Psoas muscle (tissue), 8 donors: Measurements from ENCODE around the gene ERBB2. TPM values are rescaled to one million over a fixed set of nuclear protein-coding genes. Genes with fewer than 3 reads are reported as not detected.

Experiments used
- ATAC-seq, 4 donors: fragments of 200-7000 bp; cut with Tn5 transposase; one replicate each; pipeline ENCODE4 v1.9.1; 2020; ENCODE audit warnings: moderate library complexity in 3 of 4, mild to moderate bottlenecking in 2 of 4
- DNase-seq, 2 donors: peaks; one replicate each; pipeline ENCODE4 v3.0.0-alpha.2; 2020
- H3K27ac ChIP-seq: fragments of 200-600 bp; one replicate; pipeline ENCODE4 v1.8.0; 2022
- H3K27me3 ChIP-seq, 3 donors: fragments of 200-600 bp in 1 of 3; one replicate each; pipeline versions ENCODE4 v1.6.1 to v1.8.0; 2013 to 2022; ENCODE audit warnings: low read length in 2 of 3, mild to moderate bottlenecking in 2 of 3, moderate library complexity in 1 of 3; ENCODE audit not compliant: insufficient read depth in 3 of 3
- H3K36me3 ChIP-seq, 2 donors: fragments of 200-600 bp in 1 of 2; one replicate each; pipeline versions ENCODE4 v1.6.1 to v1.8.0; 2013 to 2022; ENCODE audit warnings: low read depth in 1 of 2, mild to moderate bottlenecking in 1 of 2, moderate library complexity in 1 of 2; ENCODE audit not compliant: insufficient read depth in 1 of 2
- H3K4me1 ChIP-seq: fragments of 200-600 bp; one replicate; pipeline ENCODE4 v1.8.0; 2022
- H3K4me3 ChIP-seq: fragments of 200-600 bp; one replicate; pipeline ENCODE4 v1.8.0; 2022; ENCODE audit warnings: mild to moderate bottlenecking
- H3K9me3 ChIP-seq: fragments of 200-600 bp; one replicate; pipeline ENCODE4 v1.8.0; 2022
- CTCF ChIP-seq: fragments of 200-600 bp; IDR thresholded peaks from one replicate; pipeline ENCODE4 v1.8.0; 2022; ENCODE audit warnings: antibody characterized with exemption
- WGBS, 3 donors: extraction: QIAGEN DNeasy Blood & Tissue Kit; methylation state at CpG; one replicate each; pipeline versions ENCODE4 v1.1.6 to v1.1.7; 2013; 5-methylcytosine and 5-hydroxymethylcytosine counted together
- intact Hi-C, 2 donors: fragments of 100-400 bp; cut with DNase I; formaldehyde crosslinking; loops; one replicate each; pipeline versions ENCODE4 v1.11.0 to v1.14.2; 2022
- polyA plus RNA-seq, 3 donors: library from polyadenylated mRNA; stranded (reverse); fragments of 200-250 nt; gene quantifications; one replicate each; pipeline ENCODE4 v1.2.3, GENCODE V29; 2013
- total RNA-seq, 4 donors: library from RNA; stranded (reverse); fragmentation: NEBNext Ultra II Directional in 2 of 4; extraction: Animal tissue kit (Norgen Biotek cat#: 25700) in 2 of 4; gene quantifications; one replicate each; pipeline versions ENCODE4 v1.2.1 to v1.2.4, GENCODE V29; 2021 to 2023
- donor health status: healthy with polysubstance abuse.
- donor health status: DM: no; HTN: no; CAD: no; lungs with moderate emphysema.
- donor health status: Bipolar disorder and iron deficiency.
- donor health status: healthy.
- donor health status: DM: yes; HTN: yes; CAD: no.
- donor health status: DM: no; HTN: no; CAD: no.
- donor health status: DM: no; HTN: no; CAD: no.
- donor health status: DM: yes; HTN: yes; CAD: no.

ERBB2 gene
- total and polyA plus RNA-seq, 7 donors: 4.0 to 24.9 (median 20.4) TPM

GRCh38 chr17:39714234-39714633 is 14.4 kb downstream of the ERBB2 start:
- Histone ChIP-seq H3K27ac (no peak overlapping the region), H3K4me3 (no peak overlapping the region), H3K27me3 (no peaks in the 10 kb centered on the region), H3K4me1 (peaks cover 8% of the 10 kb centered on the region), H3K9me3 (no peaks in the 10 kb centered on the region), H3K36me3 (peaks cover 0 to 85% of the 10 kb centered on the region in 2 donors)
- intact Hi-C loops: no loop called here
- 92 to 95% (median 94%) methylated on average over 4 of the region's 4 CpGs for WGBS, 3 donors
- TF ChIP-seq CTCF: no peak
- no peak for DNase-seq
- ATAC-seq: no peak

- no peak for ATAC-seq
- no peak overlapping the region for H3K27ac ChIP-seq
Measured at GRCh38 chr17:39715375-39716072, 15.7 kb downstream of the ERBB2 start.

GRCh38 chr17:39716073-39716818 is 16.4 kb downstream of the ERBB2 start:
- 66 to 79% (median 73%) methylated on average over 15 of the region's 15 CpGs for whole genome bisulfite sequencing, 3 donors
- Histone ChIP-seq H3K4me3 (no peak overlapping the region), H3K27ac (peak overlapping the region; percentile 53), H3K36me3 (peaks cover 0 to 83% of the 10 kb centered on the region in 2 donors), H3K9me3 (no peaks in the 10 kb centered on the region), H3K27me3 (no peaks in the 10 kb centered on the region), H3K4me1 (peaks cover 8% of the 10 kb centered on the region)
- ATAC-seq (peak in 3 of 4 donors; percentile 56 to 67 (median 67)), DNase-seq (no peak)
- intact Hi-C loops: no loop called here
- TF ChIP-seq CTCF: no peak

More at GRCh38 chr17:39715375-39716072, 15.7 kb downstream of the ERBB2 start:
- Histone ChIP-seq H3K36me3 (peaks cover 0 to 85% of the 10 kb centered on the region in 2 donors), H3K4me3 (no peak overlapping the region), H3K27me3 (no peaks in the 10 kb centered on the region), H3K4me1 (peaks cover 8% of the 10 kb centered on the region), H3K9me3 (no peaks in the 10 kb centered on the region)
- no peak for TF ChIP-seq CTCF
- WGBS, 3 donors: 92 to 97% (median 95%) methylated on average over 18 of the region's 18 CpGs
- DNase-seq: no peak
- intact Hi-C loops: no loop called here

GRCh38 chr17:39716879-39717536 is 17.1 kb downstream of the ERBB2 start:
- ATAC-seq (peak; percentile 49 to 77 (median 66)), DNase-seq (no peak)
- Histone ChIP-seq H3K9me3 (no peaks in the 10 kb centered on the region), H3K36me3 (peaks cover 0 to 83% of the 10 kb centered on the region in 2 donors), H3K4me1 (peaks cover 8% of the 10 kb centered on the region), H3K27me3 (no peaks in the 10 kb centered on the region), H3K4me3 (no peak overlapping the region), H3K27ac (peak overlapping the region; percentile 53)
- intact Hi-C loops: no loop called here
- WGBS, 3 donors: 62 to 83% (median 70%) methylated on average over 11 of the region's 11 CpGs
- TF ChIP-seq CTCF: no peak
